NB4 (cell line): ENCODE data around the gene ABCF3.

ENCODE experiments used
- MYC ChIP-seq: IDR thresholded peaks from 2 replicates; pipeline ENCODE4 v1.6.1; 2011; ENCODE audit warnings: low read depth, low read length
- POLR2A ChIP-seq: IDR thresholded peaks from 2 replicates; pipeline ENCODE4 v1.6.1; 2011; ENCODE audit warnings: mild to moderate bottlenecking; ENCODE audit not compliant: insufficient read length; ENCODE audit errors: extremely low read depth
- TF ChIP-seq, protein P1 (sequence below): IDR thresholded peaks from one replicate; pipeline ENCODE4 v1.5.1; 2012; ENCODE audit warnings: low read depth, low read length

DNA sequence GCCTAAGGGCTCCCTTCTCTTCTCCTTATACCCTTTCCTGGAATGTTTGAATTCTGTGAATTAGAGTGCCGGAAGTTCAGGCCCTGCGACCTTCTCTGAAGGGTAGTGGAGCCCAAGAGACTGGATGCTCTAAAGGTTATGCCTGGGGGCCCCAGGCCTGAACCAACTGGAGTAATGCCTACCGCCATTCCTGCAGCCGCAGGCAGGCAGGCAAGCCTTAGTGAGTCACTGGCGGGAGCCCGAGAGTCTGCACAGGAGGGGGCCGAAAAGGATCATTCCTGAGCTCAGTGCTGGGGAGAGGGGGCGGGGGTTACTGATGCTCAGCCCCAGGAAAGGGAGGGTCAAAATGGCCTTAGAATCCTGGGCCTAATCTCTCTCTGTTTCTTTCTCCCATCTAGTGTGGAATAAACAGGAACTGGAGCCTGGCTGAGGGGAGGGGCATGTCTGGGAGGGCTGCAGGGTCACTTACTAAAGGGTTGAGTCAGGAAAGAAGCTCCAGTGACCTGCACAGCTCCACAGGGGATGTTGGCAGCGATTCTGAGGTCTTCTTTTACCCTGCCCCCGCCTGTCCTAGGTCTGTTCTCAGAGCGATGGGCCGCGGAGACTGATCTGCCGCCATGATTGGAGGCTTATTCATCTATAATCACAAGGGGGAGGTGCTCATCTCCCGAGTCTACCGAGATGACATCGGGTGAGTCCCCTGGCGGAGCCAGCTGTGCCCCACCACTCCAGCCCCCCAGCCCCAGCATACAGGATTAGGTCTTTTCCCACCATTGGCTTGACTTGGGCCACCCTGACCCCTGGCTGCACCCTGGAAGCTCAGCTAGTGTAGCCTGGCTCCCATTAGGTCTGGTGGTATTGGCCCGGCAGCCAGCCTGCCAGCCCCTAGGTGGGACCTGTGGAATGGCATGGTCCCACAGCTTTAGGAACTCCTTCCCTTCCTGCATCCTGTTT lies 9.3 kb upstream of the ABCF3 start:
- TF ChIP-seq, protein P1, sequence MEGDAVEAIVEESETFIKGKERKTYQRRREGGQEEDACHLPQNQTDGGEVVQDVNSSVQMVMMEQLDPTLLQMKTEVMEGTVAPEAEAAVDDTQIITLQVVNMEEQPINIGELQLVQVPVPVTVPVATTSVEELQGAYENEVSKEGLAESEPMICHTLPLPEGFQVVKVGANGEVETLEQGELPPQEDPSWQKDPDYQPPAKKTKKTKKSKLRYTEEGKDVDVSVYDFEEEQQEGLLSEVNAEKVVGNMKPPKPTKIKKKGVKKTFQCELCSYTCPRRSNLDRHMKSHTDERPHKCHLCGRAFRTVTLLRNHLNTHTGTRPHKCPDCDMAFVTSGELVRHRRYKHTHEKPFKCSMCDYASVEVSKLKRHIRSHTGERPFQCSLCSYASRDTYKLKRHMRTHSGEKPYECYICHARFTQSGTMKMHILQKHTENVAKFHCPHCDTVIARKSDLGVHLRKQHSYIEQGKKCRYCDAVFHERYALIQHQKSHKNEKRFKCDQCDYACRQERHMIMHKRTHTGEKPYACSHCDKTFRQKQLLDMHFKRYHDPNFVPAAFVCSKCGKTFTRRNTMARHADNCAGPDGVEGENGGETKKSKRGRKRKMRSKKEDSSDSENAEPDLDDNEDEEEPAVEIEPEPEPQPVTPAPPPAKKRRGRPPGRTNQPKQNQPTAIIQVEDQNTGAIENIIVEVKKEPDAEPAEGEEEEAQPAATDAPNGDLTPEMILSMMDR: no peak
- TF ChIP-seq MYC (no peak), POLR2A (no peak)
